CD14-positive monocyte (primary cell): ENCODE data around the gene PECR. TPM values are rescaled to one million over a fixed set of nuclear protein-coding genes. Genes with fewer than 3 reads are reported as not detected.
A peak's percentile ranks its signal among the peaks of the same experiment; 100 is the strongest.

Source experiments
- DNase-seq, 3 donors: peaks; one replicate each; pipeline ENCODE4 v3.0.0-alpha.2; 2011 to 2022
- H2AFZ ChIP-seq: 2 replicates; pipeline ENCODE4 v1.6.0; 2012; ENCODE audit warnings: mild to moderate bottlenecking, low read depth, low read length, inconsistent platforms; ENCODE audit not compliant: insufficient read depth, poor library complexity, severe bottlenecking
- H3K27ac ChIP-seq, 2 donors: 1 replicate in 1 of 2; 2 replicates in 1 of 2; pipeline ENCODE4 v1.5.1; 2012 to 2013; ENCODE audit warnings: low read length in 2 of 2, control low read depth in 1 of 2, inconsistent platforms in 1 of 2, low read depth in 1 of 2, mild to moderate bottlenecking in 1 of 2
- H3K27me3 ChIP-seq, 2 donors: one replicate each; pipeline versions ENCODE4 v1.6.0 to v1.6.1; 2011 to 2013; ENCODE audit warnings: low read length in 2 of 2; ENCODE audit not compliant: control insufficient read depth in 2 of 2, insufficient read depth in 2 of 2
- H3K36me3 ChIP-seq, 2 donors: replicated peaks in 1 of 2; 1 replicate in 1 of 2; 2 replicates in 1 of 2; pipeline versions ENCODE4 v1.5.1 to v1.6.1; 2012 to 2013; ENCODE audit warnings: low read length in 2 of 2, control low read depth in 1 of 2, inconsistent platforms in 1 of 2, mild to moderate bottlenecking in 1 of 2; ENCODE audit not compliant: insufficient read depth in 2 of 2, control insufficient read depth in 1 of 2
- H3K4me1 ChIP-seq, 2 donors: 1 replicate in 1 of 2; 2 replicates in 1 of 2; pipeline versions ENCODE4 v1.5.1 to v1.6.1; 2012 to 2013; ENCODE audit warnings: low read length in 2 of 2, control low read depth in 1 of 2, inconsistent platforms in 1 of 2, mild to moderate bottlenecking in 1 of 2, moderate library complexity in 1 of 2; ENCODE audit not compliant: insufficient read depth in 2 of 2, control insufficient read depth in 1 of 2
- H3K4me2 ChIP-seq: replicated peaks from 2 replicates; pipeline ENCODE3; 2012; ENCODE audit warnings: low read length, moderate library complexity, mild to moderate bottlenecking; ENCODE audit not compliant: poor library complexity, severe bottlenecking; ENCODE audit errors: extremely low read depth
- H3K4me3 ChIP-seq, 3 experiments: fragments of 200-600 bp in 1 of 3; sonication (generic) in 1 of 3; replicated peaks in 1 of 3; 1 replicate in 2 of 3; 2 replicates in 1 of 3; pipeline ENCODE4 v1.5.1; 2011 to 2013; ENCODE audit warnings: low read length in 3 of 3, mild to moderate bottlenecking in 3 of 3, control low read depth in 2 of 3, low read depth in 2 of 3, inconsistent platforms in 1 of 3, moderate library complexity in 1 of 3
- H3K79me2 ChIP-seq: 2 replicates; pipeline ENCODE4 v1.6.0; 2012; ENCODE audit warnings: mild to moderate bottlenecking, control low read depth, inconsistent platforms, low read length, moderate library complexity; ENCODE audit not compliant: insufficient read depth
- H3K9ac ChIP-seq: 2 replicates; pipeline ENCODE4 v1.6.0; 2017; ENCODE audit warnings: low read length, mild to moderate bottlenecking; ENCODE audit not compliant: insufficient read depth, poor library complexity, severe bottlenecking
- H3K9me3 ChIP-seq, 2 donors: replicated peaks in 1 of 2; 1 replicate in 1 of 2; 2 replicates in 1 of 2; pipeline versions ENCODE4 v1.5.1 to v1.6.1; 2012 to 2013; ENCODE audit warnings: low read length in 2 of 2, control low read depth in 1 of 2; ENCODE audit not compliant: control insufficient read depth in 1 of 2, insufficient read depth in 1 of 2
- H4K20me1 ChIP-seq: 2 replicates; pipeline ENCODE4 v1.6.0; 2012; ENCODE audit warnings: mild to moderate bottlenecking, low read length, control low read depth, moderate library complexity; ENCODE audit not compliant: insufficient read depth
- H3K27ac Mint-ChIP-seq, 7 donors: one replicate each; pipeline ENCODE4 v1.8.0; 2020; ENCODE audit warnings: mild to moderate bottlenecking in 7 of 7, mixed read lengths in 7 of 7, moderate library complexity in 6 of 7, inconsistent platforms in 2 of 7
- H3K27me3 Mint-ChIP-seq, 3 donors: one replicate each; pipeline ENCODE4 v1.8.0; 2021 to 2022; ENCODE audit warnings: low read depth in 3 of 3, mild to moderate bottlenecking in 3 of 3, mixed read lengths in 3 of 3, moderate library complexity in 3 of 3, inconsistent platforms in 1 of 3
- H3K36me3 Mint-ChIP-seq, 2 donors: one replicate each; pipeline ENCODE4 v1.8.0; 2020; ENCODE audit warnings: mixed read lengths in 2 of 2, inconsistent platforms in 1 of 2, mild to moderate bottlenecking in 1 of 2
- H3K4me1 Mint-ChIP-seq: one replicate; pipeline ENCODE4 v1.8.0; 2020; ENCODE audit warnings: mild to moderate bottlenecking, mixed read lengths
- H3K4me3 Mint-ChIP-seq, 2 donors: one replicate each; pipeline ENCODE4 v1.8.0; 2020; ENCODE audit warnings: mild to moderate bottlenecking in 2 of 2, mixed read lengths in 2 of 2, moderate library complexity in 1 of 2
- H3K9me3 Mint-ChIP-seq, 7 donors: one replicate each; pipeline ENCODE4 v1.8.0; 2020 to 2022; ENCODE audit warnings: mixed read lengths in 7 of 7, mild to moderate bottlenecking in 6 of 7, moderate library complexity in 6 of 7, inconsistent platforms in 2 of 7
- CTCF ChIP-seq: fragments of 200-600 bp; IDR thresholded peaks from one replicate; pipeline ENCODE4 v1.8.0; 2022; ENCODE audit warnings: antibody characterized with exemption, mild to moderate bottlenecking
- WGBS: methylation state at CpG from one replicate; pipeline ENCODE4 v1.1.5; 2013; ENCODE audit warnings: missing lambda C conversion rate; ENCODE audit not compliant: insufficient coverage; 5-methylcytosine and 5-hydroxymethylcytosine counted together
- intact Hi-C, 2 donors: fragments of 100-400 bp; cut with micrococcal nuclease; formaldehyde crosslinking; loops; one replicate each; pipeline versions ENCODE4 v1.15.0 to v1.15.1; 2023
- polyA plus RNA-seq, 3 donors: library from polyadenylated mRNA; depleted of rRNA in 1 of 3; unstranded in 2 of 3; stranded (reverse) in 1 of 3; fragments of 300-500 nt in 2 of 3; fragments of >200 nt in 1 of 3; fragmentation: Illumina TruSeq in 2 of 3; gene quantifications; 1 replicate in 2 of 3; 2 replicates in 1 of 3; pipeline ENCODE4 v1.2.3, GENCODE V29; 2012 to 2021

PECR gene
- polyA plus RNA-seq, 3 donors = 7.4 to 16.9 (median 12.3) TPM

- no peaks in the 10 kb centered on the region for H3K27me3 Mint-ChIP-seq
- Histone ChIP-seq H3K27ac (peak overlapping the region in 1 of 2 donors; percentile 10), H3K27me3 (no peaks in the 10 kb centered on the region), H3K36me3 (peaks cover 49 to 57% of the 10 kb centered on the region in 2 donors), H3K79me2 (peaks cover 84% of the 10 kb centered on the region), H3K4me3 (no peak overlapping the region), H3K9me3 (no peaks in the 10 kb centered on the region), H2AFZ (no peak overlapping the region), H3K4me1 (peaks cover 28 to 43% of the 10 kb centered on the region in 2 donors), H3K4me2 (no peak overlapping the region), H4K20me1 (peaks cover 43% of the 10 kb centered on the region), H3K9ac (no peak overlapping the region)
- H3K36me3 Mint-ChIP-seq = peaks cover 49 to 54% of the 10 kb centered on the region in 2 donors
- DNase-seq = no peak
- WGBS = 80% methylated on average over 1 of the region's 4 CpGs
- intact Hi-C loops = loop anchor here in 1 of 2 donors (10.0 kb wide), 1 partner anchor 302 kb away; the partner anchor contains the start of gene SMARCAL1
- no peak overlapping the region for H3K4me3 Mint-ChIP-seq
- TF ChIP-seq CTCF = no peak
- no peak overlapping the region for H3K27ac Mint-ChIP-seq
- H3K4me1 Mint-ChIP-seq = peaks cover 43% of the 10 kb centered on the region
- peaks cover 0 to 4% (median 0%) of the 10 kb centered on the region in 7 donors for H3K9me3 Mint-ChIP-seq
Measured at GRCh38 chr2:216112926-216113325, 31.3 kb upstream of the PECR start.

DNA sequence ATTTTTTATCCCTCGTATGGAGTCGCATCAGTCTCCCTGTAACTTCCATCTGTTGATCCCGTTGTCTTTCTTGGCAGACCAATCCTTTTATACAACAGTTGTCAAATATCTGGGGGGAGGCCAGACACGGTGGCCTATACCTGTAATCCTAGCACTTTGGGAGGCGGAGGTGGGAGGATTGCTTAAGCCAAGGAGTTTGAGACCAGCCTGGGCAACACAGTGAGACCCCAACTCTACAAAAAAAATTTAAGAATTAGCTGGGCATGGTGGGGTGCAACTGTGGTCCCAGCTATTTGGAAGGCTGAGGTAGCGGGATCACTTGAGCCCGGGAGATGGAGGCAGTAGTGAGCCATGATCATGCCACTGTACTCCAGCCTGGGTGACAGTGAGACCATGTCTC is 29.5 kb upstream of the PECR start:
- H4K20me1 ChIP-seq = peaks cover 36% of the 10 kb centered on the region
- no peak overlapping the region for H3K4me2 ChIP-seq
- Mint-ChIP-seq H3K27me3 (peaks cover 0 to 2% (median 0%) of the 10 kb centered on the region in 3 donors), H3K9me3 (peaks cover 0 to 4% (median 0%) of the 10 kb centered on the region in 7 donors), H3K36me3 (peaks cover 32 to 36% of the 10 kb centered on the region in 2 donors), H3K4me3 (no peak overlapping the region), H3K4me1 (peaks cover 39% of the 10 kb centered on the region), H3K27ac (peak overlapping the region in 4 of 7 donors; percentile 28 to 86 (median 52))
- H3K9me3 ChIP-seq = no peaks in the 10 kb centered on the region
- peaks cover 28 to 43% of the 10 kb centered on the region in 2 donors for H3K4me1 ChIP-seq
- intact Hi-C loops = loop anchor here in 1 of 2 donors (10.0 kb wide), 1 partner anchor 304 kb away; the partner anchor contains the start of gene SMARCAL1
- 80% methylated on average over 1 of the region's 7 CpGs for WGBS
- H3K27ac ChIP-seq = no peak overlapping the region
- peaks cover 66% of the 10 kb centered on the region for H3K79me2 ChIP-seq
- DNase-seq = no peak
- peaks cover 32 to 39% of the 10 kb centered on the region in 2 donors for H3K36me3 ChIP-seq
- TF ChIP-seq CTCF = no peak
- H2AFZ ChIP-seq = no peak overlapping the region
- no peak overlapping the region for H3K4me3 ChIP-seq
- no peak overlapping the region for H3K9ac ChIP-seq
- H3K27me3 ChIP-seq = no peaks in the 10 kb centered on the region
